ENCODE results near the gene PROSER3. TPM values are rescaled to one million over a fixed set of nuclear protein-coding genes. Genes with fewer than 3 reads are reported as not detected.

Gene PROSER3
- total RNA-seq, 1 donor from 2014 or later: 46.6 TPM

DNA sequence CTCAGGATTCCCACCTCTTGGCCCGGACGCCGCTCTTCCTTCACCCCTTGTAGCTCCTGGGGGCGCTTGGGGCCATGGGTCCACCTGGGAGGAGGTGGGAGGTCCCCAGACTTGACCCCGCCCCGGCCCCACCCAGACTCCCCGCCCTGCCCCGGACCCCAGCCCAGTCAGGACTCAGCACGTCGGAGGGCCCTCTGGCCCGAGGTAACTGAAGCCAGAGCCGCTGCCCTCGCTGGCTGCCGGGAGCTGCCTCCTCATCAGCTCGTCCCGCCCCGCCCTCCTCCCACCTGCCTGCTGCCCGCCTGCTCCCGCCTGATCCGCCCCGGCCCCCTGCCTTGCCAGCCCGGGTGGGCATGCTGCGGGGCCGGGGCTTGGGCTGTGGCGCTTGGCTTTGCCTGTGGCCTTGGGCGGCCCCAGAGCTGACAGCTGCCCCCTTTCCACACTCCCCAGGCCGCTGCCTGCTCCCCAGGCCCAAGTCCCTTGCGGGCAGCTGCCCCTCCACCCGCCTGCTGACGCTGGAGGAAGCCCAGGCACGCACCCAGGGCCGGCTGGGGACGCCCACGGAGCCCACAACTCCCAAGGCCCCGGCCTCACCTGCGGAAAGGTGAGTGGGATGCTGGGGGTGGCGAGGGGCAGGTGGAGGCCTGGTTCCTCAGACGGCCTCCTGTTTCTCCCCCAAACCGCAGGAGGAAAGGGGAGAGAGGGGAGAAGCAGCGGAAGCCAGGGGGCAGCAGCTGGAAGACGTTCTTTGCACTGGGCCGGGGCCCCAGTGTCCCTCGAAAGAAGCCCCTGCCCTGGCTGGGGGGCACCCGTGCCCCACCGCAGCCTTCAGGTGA lies 26.7 kb downstream of the PROSER3 start:
- TF ChIP-seq, protein P1, sequence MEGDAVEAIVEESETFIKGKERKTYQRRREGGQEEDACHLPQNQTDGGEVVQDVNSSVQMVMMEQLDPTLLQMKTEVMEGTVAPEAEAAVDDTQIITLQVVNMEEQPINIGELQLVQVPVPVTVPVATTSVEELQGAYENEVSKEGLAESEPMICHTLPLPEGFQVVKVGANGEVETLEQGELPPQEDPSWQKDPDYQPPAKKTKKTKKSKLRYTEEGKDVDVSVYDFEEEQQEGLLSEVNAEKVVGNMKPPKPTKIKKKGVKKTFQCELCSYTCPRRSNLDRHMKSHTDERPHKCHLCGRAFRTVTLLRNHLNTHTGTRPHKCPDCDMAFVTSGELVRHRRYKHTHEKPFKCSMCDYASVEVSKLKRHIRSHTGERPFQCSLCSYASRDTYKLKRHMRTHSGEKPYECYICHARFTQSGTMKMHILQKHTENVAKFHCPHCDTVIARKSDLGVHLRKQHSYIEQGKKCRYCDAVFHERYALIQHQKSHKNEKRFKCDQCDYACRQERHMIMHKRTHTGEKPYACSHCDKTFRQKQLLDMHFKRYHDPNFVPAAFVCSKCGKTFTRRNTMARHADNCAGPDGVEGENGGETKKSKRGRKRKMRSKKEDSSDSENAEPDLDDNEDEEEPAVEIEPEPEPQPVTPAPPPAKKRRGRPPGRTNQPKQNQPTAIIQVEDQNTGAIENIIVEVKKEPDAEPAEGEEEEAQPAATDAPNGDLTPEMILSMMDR (IDR thresholded peaks at IDR 0.05; ENCODE audit: unreplicated experiment): no peak
- peaks cover 4% of the 10 kb centered on the region for H3K27me3 Mint-ChIP-seq (ENCODE audit: low read depth)
- H3K4me1 Mint-ChIP-seq: no peaks in the 10 kb centered on the region
- DNase-seq (ENCODE audit: low spot score in 2 of 2, unreplicated experiment in 2 of 2): no peak
- peaks cover 18% of the 10 kb centered on the region for H3K36me3 Mint-ChIP-seq
- H3K9me3 Mint-ChIP-seq: no peaks in the 10 kb centered on the region
- no peak overlapping the region for H3K4me3 Mint-ChIP-seq
- no peak overlapping the region for H3K27ac Mint-ChIP-seq

DNA sequence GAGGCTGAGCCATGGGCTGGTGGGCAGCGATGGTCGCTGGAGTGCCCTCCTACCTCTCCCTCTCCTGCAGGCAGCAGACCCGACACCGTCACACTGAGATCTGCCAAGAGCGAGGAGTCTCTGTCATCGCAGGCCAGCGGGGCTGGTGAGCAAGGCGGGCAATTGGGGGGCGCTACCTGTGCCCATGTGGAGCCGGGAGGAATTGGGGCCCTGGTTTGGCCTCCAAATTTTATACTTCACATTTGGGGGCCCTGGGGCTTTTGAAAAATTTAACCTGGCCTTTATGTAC lies 27.3 kb downstream of the PROSER3 start:
- H3K27ac Mint-ChIP-seq: no peak overlapping the region
- peaks cover 4% of the 10 kb centered on the region for H3K27me3 Mint-ChIP-seq (ENCODE audit: low read depth)
- no peaks in the 10 kb centered on the region for H3K4me1 Mint-ChIP-seq
- TF ChIP-seq, protein P1 (IDR thresholded peaks at IDR 0.05; ENCODE audit: unreplicated experiment): no peak
- H3K9me3 Mint-ChIP-seq: no peaks in the 10 kb centered on the region
- H3K36me3 Mint-ChIP-seq: peaks cover 18% of the 10 kb centered on the region
- DNase-seq (ENCODE audit: low spot score in 2 of 2, unreplicated experiment in 2 of 2): no peak
- H3K4me3 Mint-ChIP-seq: no peak overlapping the region

DNA sequence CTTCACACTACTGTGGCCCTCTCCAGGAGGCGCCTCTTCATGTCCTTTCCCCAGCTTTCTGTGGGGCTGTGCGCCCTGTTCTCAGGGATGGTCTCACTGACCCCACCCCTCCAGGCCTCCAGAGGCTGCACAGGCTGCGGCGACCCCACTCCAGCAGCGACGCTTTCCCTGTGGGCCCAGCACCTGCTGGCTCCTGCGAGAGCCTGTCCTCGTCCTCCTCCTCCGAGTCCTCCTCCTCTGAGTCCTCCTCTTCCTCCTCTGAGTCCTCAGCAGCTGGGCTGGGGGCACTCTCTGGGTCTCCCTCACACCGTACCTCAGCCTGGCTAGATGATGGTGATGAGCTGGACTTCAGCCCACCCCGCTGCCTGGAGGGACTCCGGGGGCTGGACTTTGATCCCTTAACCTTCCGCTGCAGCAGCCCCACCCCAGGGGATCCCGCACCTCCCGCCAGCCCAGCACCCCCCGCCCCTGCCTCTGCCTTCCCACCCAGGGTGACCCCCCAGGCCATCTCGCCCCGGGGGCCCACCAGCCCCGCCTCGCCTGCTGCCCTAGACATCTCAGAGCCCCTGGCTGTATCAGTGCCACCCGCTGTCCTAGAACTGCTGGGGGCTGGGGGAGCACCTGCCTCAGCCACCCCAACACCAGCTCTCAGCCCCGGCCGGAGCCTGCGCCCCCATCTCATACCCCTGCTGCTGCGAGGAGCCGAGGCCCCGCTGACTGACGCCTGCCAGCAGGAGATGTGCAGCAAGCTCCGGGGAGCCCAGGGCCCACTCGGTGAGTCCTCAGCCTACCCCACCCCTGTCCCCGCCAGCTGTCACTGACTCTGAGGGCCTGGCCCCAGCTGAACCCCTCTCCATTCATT lies 28.6 kb downstream of the PROSER3 start:
- no peak overlapping the region for H3K4me3 Mint-ChIP-seq
- no peaks in the 10 kb centered on the region for H3K9me3 Mint-ChIP-seq
- H3K27ac Mint-ChIP-seq: no peak overlapping the region
- TF ChIP-seq, protein P1 (IDR thresholded peaks at IDR 0.05; ENCODE audit: unreplicated experiment): no peak
- peaks cover 13% of the 10 kb centered on the region for H3K36me3 Mint-ChIP-seq
- H3K4me1 Mint-ChIP-seq: no peaks in the 10 kb centered on the region
- no peak for DNase-seq (ENCODE audit: low spot score in 2 of 2, unreplicated experiment in 2 of 2)
- peaks cover 4% of the 10 kb centered on the region for H3K27me3 Mint-ChIP-seq (ENCODE audit: low read depth)

GRCh38 chr19:35787227-35787799 lies 29.3 kb downstream of the PROSER3 start:
- no peaks in the 10 kb centered on the region for H3K9me3 Mint-ChIP-seq
- no peak for DNase-seq (ENCODE audit: low spot score in 2 of 2, unreplicated experiment in 2 of 2)
- H3K36me3 Mint-ChIP-seq: peaks cover 11% of the 10 kb centered on the region
- H3K27ac Mint-ChIP-seq: no peak overlapping the region
- H3K27me3 Mint-ChIP-seq (ENCODE audit: low read depth): peaks cover 4% of the 10 kb centered on the region
- TF ChIP-seq, protein P1 (IDR thresholded peaks at IDR 0.05; ENCODE audit: unreplicated experiment): no peak
- no peak overlapping the region for H3K4me3 Mint-ChIP-seq
- no peaks in the 10 kb centered on the region for H3K4me1 Mint-ChIP-seq

- TF ChIP-seq, protein P1 (IDR thresholded peaks at IDR 0.05; ENCODE audit: unreplicated experiment): no peak
- peaks cover 4% of the 10 kb centered on the region for H3K27me3 Mint-ChIP-seq (ENCODE audit: low read depth)
- H3K4me1 Mint-ChIP-seq: no peaks in the 10 kb centered on the region
- no peaks in the 10 kb centered on the region for H3K9me3 Mint-ChIP-seq
- DNase-seq (ENCODE audit: low spot score in 2 of 2, unreplicated experiment in 2 of 2): no peak
- H3K36me3 Mint-ChIP-seq: peaks cover 2% of the 10 kb centered on the region
- no peak overlapping the region for H3K4me3 Mint-ChIP-seq
- no peak overlapping the region for H3K27ac Mint-ChIP-seq
Measured at GRCh38 chr19:35788205-35788960, 30.4 kb downstream of the PROSER3 start.

Data from mesothelial cell of epicardium (in vitro differentiated cells).